ENCODE data around the gene CCNC.
A peak's percentile ranks its signal among the peaks of the same experiment; 100 is the strongest.

Gene CCNC

DNA sequence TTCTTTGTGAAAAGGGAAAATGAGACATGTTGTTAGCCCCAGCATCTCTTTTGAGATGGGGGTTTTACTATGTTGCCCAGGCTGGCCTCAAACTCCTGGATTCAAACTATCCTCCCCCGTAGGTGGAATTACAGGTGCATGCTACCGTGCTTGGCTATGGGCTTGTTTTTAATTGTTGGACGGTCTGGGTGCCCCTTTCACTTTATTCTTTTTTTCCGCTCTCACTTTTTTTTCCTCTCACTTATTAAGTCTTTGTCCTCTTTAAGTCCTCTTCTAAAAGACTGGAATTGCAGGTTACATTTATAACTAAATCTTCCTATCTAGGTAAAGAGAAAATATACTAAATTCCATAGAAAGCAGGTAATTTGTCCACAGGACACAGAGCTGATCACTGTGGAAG, 19.3 kb upstream of the CCNC start:
- peaks cover 30% of the 10 kb centered on the region for H3K4me1 Mint-ChIP-seq (ENCODE audit: low read depth)
- H3K9me3 Mint-ChIP-seq (ENCODE audit: low read depth): no peaks in the 10 kb centered on the region
- H3K27me3 Mint-ChIP-seq: peaks cover 41% of the 10 kb centered on the region
- H3K27ac Mint-ChIP-seq: no peak overlapping the region
- peak overlapping the region; percentile 89 for H3K4me3 Mint-ChIP-seq
- no peaks in the 10 kb centered on the region for H3K36me3 Mint-ChIP-seq

DNA sequence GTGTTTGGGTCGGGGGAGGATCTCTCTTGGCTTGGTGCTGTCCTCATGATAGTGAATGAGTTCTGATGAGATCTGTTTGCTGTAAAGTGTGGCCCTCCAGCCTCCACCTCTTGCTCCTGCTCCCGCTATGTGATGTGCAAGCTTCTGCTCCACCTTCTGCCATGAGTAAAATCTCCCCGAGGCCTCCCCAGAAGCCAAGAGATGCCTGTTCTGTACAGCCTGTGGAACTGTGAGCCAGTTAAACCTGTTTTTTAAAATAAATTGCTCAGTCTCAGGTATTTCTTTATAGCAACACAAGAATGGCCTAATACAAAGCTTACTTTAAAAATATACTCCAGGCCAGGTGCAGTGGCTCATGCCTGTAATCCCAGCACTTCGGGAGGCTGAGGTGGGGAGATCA, 11.3 kb upstream of the CCNC start:
- Mint-ChIP-seq H3K9me3 (ENCODE audit: low read depth) (no peaks in the 10 kb centered on the region), H3K4me3 (no peak overlapping the region), H3K4me1 (ENCODE audit: low read depth) (no peaks in the 10 kb centered on the region), H3K36me3 (no peaks in the 10 kb centered on the region), H3K27ac (no peak overlapping the region), H3K27me3 (peaks cover 26% of the 10 kb centered on the region)

DNA sequence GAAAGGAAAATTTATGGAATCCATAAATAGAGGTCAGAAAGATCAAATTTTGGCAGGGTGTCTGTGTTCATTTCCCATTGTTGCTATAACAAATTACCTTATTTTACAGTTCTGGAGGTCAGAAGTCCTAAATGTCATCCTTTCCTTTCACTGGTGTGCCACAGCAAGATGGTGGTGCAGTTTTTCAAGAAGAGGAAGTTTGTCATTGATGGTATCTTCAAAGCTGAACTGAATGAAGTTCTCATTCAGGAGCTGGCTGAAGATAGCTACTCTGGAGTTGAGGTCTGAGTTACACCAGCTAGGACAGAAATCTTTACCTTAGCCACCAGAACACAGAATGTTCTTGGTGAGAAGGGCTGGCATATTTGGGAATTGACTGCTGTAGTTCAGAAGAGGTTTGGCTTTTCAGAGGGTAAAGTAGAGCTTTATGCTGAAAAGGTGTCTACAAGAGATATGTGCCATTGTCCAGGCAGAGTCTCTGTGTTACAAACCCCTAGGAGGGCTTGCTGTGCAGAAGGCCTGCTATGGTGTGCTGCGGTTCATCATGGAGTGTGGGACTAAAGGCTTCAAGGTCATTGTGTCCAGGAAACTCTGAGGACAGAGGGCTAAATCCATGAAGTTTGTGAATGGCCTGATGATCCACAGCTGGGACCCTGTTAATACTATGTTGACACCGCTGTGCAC, 7.2 kb upstream of the CCNC start:
- Mint-ChIP-seq H3K4me3 (no peak overlapping the region), H3K4me1 (ENCODE audit: low read depth) (no peaks in the 10 kb centered on the region), H3K27ac (no peak overlapping the region), H3K36me3 (no peaks in the 10 kb centered on the region), H3K9me3 (ENCODE audit: low read depth) (no peaks in the 10 kb centered on the region), H3K27me3 (peaks cover 13% of the 10 kb centered on the region)

DNA sequence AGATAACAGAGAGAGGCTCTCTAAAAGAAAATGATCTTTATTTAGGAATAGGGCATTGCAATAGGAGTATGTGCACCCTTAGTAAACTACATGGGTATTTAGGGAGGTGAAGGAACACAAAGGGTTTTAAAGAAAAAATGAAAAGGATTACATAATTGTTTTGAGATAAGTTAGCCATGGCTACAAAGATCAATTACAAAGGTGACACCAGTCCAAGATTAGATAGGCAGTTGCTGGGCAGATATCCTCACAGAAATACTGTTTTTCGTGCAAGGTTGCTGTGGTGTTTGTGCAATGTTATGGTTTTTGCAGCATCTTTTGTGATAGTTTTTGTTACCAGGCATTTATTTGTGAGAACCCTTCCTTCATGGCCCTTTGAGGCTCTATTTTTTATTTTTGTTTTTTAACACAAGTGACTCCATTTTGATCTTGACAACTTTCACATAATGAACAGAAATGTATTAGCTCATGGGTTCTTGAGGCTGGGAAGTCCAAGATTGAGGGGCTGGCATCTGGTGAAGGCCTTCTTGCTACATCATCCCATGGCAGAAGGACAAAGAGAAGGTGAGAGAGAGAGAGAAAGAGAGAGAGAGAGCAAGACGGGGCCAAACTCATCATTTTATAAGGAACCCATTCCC, 5.6 kb upstream of the CCNC start:
- Mint-ChIP-seq H3K4me1 (ENCODE audit: low read depth) (no peaks in the 10 kb centered on the region), H3K4me3 (no peak overlapping the region), H3K27ac (no peak overlapping the region), H3K36me3 (no peaks in the 10 kb centered on the region), H3K9me3 (ENCODE audit: low read depth) (no peaks in the 10 kb centered on the region), H3K27me3 (peaks cover 8% of the 10 kb centered on the region)

DNA sequence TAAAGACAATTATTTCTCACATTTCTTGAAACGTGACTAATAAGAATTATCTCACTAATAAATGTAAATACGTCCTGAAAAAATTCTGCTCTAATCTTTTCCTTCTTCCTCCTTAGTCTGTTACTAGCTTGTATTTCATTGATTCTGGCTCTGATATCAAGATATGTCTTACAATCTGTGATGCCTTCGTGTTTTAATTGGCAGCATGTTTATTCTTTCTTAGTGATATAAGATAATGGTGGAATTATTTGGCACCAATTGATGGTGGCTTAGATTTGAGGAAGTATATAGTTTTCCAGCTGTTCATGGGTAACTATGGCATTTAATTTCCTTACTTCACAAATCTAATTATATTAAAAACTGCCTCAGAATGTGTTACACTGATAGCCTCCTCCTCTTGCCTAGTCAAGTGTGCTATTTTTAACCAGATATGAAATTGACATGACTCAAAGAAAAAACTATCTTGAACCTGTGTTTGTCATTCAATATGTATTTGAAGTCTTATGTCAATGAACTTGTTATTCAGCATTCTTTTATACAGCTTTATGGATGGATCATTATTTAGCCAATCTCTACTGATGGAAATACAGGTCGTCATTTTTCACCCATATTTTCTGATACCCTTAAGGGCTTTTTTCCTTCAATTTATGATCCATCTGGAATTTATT, 5.3 kb downstream of the CCNC start:
- Mint-ChIP-seq H3K27ac (no peak overlapping the region), H3K4me3 (no peak overlapping the region), H3K36me3 (no peaks in the 10 kb centered on the region), H3K4me1 (ENCODE audit: low read depth) (peaks cover 42% of the 10 kb centered on the region), H3K27me3 (no peaks in the 10 kb centered on the region), H3K9me3 (ENCODE audit: low read depth) (no peaks in the 10 kb centered on the region)

DNA sequence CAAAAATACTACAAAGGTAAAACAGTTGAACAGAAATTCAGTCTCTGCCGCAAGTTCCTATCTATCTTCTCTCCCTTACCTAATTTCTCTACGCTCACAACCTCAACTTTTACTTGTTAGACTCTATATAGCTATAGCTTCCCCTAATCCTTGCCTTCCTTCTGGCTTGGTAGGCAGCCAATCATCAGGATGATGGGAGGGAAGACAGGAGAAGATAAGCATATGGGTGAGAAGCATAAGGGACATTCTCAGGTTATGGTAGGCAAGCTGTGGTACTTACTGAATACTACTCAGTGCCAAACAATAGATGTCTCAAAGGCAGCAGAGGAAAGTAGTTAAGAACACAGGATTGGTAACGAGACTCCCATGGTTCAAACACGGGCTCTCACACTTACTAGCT, 7.8 kb downstream of the CCNC start:
- Mint-ChIP-seq H3K27me3 (no peaks in the 10 kb centered on the region), H3K4me1 (ENCODE audit: low read depth) (peaks cover 22% of the 10 kb centered on the region), H3K27ac (no peak overlapping the region), H3K9me3 (ENCODE audit: low read depth) (no peaks in the 10 kb centered on the region), H3K4me3 (no peak overlapping the region), H3K36me3 (peaks cover 6% of the 10 kb centered on the region)

DNA sequence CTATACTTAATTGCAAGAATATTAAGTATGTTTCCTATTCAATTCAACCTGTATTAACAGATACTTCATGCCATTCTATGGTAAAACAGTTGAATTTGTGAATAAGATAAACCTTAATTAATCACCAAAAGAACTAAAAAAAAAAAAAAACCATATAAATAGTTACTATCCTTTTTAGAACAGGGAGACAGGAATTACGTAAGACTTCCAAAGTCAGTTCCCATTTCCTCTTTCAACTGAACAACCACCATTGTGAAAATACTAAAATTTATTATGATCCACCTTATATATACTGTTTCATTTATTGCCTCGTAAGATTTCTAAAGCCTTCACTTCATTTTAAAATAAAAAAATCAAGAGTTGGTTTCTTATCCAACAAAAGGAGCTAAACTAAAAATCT, 9.4 kb downstream of the CCNC start:
- Mint-ChIP-seq H3K4me1 (ENCODE audit: low read depth) (peaks cover 12% of the 10 kb centered on the region), H3K9me3 (ENCODE audit: low read depth) (no peaks in the 10 kb centered on the region), H3K27me3 (no peaks in the 10 kb centered on the region), H3K4me3 (no peak overlapping the region), H3K36me3 (peaks cover 8% of the 10 kb centered on the region), H3K27ac (no peak overlapping the region)

DNA sequence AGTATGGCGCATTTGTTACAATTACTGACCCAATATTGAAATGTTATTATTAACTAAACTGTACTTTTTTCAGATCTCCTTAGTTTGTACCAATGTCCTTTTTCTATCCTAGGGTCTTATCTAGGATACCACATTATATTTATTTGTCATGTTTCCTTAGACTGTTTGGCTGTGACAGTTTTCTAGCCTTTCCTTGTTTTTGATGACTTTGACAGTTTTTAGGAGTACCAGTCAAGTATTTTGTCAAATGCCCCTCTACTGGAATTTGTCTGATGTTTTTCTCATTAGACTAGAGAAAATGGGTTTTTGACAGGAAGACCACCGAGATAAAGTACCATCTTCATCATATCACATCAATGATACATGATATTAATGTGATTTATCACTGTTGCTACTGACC, 14.6 kb downstream of the CCNC start:
- no peaks in the 10 kb centered on the region for H3K27me3 Mint-ChIP-seq
- no peaks in the 10 kb centered on the region for H3K9me3 Mint-ChIP-seq (ENCODE audit: low read depth)
- H3K36me3 Mint-ChIP-seq: peaks cover 8% of the 10 kb centered on the region
- no peak overlapping the region for H3K4me3 Mint-ChIP-seq
- no peaks in the 10 kb centered on the region for H3K4me1 Mint-ChIP-seq (ENCODE audit: low read depth)
- no peak overlapping the region for H3K27ac Mint-ChIP-seq

DNA sequence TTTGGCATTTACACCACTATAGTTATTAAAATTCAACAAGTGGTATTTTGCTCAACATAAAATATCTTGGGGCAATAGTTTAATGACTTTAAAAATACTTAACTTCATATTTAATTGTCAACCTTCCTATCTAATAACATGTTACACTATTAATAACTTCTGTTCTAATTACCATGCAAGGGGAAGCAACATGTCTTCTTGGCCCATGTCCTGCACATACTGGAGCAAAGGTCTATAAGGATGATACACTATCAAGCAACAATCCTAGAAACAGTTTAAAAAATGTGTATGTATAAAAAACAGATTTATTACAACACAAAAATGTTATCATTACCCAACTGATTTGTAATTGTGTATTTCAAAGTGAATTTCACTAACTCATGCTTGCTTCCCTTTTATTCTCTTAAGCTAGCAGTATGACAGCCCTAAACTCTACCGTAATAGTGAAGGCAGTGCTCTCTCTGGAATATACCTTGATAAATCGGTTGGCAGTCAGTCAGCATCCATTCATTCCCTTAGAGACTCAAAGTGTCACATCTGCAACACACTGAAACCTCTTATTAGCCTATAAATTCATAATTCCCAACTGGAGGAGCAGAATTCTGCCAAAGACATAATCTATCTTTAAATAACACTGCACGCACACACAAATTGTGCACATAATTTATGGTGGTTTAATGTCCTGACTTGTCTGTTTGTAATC, 18.3 kb downstream of the CCNC start:
- H3K36me3 Mint-ChIP-seq: peaks cover 18% of the 10 kb centered on the region
- no peaks in the 10 kb centered on the region for H3K4me1 Mint-ChIP-seq (ENCODE audit: low read depth)
- H3K9me3 Mint-ChIP-seq (ENCODE audit: low read depth): no peaks in the 10 kb centered on the region
- H3K27me3 Mint-ChIP-seq: no peaks in the 10 kb centered on the region
- H3K27ac Mint-ChIP-seq: no peak overlapping the region
- H3K4me3 Mint-ChIP-seq: no peak overlapping the region

DNA sequence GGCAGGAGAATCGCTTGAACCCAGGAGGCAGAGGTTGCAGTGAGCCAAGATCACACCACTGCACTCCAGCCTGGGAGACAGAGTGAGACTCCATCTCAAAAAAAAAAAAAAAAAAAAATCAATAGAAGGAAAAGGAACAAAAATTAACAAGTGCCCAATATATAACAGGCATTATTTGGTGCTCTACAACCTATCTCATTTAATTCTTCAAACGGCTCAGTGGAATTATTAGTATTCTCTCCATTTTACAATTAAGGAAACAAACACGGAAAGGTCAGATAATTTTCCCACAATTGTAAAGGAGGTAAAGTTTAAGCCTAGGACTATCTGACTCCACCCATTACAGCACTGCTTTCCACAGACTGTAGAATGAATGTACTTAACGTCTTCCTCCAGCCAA, 19.8 kb downstream of the CCNC start:
- Mint-ChIP-seq H3K4me1 (ENCODE audit: low read depth) (no peaks in the 10 kb centered on the region), H3K36me3 (peaks cover 20% of the 10 kb centered on the region), H3K9me3 (ENCODE audit: low read depth) (no peaks in the 10 kb centered on the region), H3K27me3 (no peaks in the 10 kb centered on the region), H3K27ac (no peak overlapping the region), H3K4me3 (no peak overlapping the region)

DNA sequence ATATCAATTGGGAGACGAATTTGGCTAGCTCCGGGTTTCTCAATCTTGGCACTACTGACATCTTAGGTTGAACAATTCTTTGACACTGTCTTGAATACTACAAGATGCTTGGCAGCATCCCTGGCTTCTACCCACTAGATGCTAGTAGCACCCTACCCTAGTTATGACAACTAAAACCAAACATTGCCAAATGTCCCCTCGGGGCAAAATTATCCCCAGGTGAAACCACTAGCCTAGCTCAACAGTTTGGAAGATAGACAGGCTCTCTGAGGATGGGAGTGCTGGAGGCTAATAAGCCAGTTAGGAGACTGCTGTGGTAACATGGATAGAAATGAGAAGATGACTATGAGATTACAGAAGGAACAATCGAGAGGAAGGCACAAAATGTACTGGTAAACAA, 20.9 kb downstream of the CCNC start:
- Mint-ChIP-seq H3K27ac (peak overlapping the region; percentile 18), H3K9me3 (ENCODE audit: low read depth) (no peaks in the 10 kb centered on the region), H3K27me3 (no peaks in the 10 kb centered on the region), H3K36me3 (peaks cover 23% of the 10 kb centered on the region), H3K4me1 (ENCODE audit: low read depth) (no peaks in the 10 kb centered on the region), H3K4me3 (no peak overlapping the region)

DNA sequence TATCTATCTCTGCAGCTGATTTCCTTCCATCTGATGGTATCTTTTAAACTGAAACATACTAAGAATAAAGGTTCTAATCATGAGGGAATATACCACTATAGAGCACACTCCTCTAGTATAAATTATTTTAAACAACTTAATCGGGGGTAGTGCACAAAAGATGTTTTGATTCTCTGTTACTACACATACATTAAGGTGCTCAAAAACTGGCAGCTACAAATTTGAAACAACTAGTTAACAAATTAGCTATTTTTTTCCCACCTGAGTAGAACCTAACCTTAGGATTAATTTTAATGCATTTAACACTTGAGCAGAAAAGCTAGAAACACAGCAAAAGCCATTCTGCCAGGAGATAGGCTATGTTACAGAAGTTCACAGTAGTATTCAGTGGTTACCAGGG, 23.0 kb downstream of the CCNC start:
- Mint-ChIP-seq H3K4me3 (no peak overlapping the region), H3K36me3 (peaks cover 25% of the 10 kb centered on the region), H3K9me3 (ENCODE audit: low read depth) (no peaks in the 10 kb centered on the region), H3K27ac (no peak overlapping the region), H3K4me1 (ENCODE audit: low read depth) (no peaks in the 10 kb centered on the region), H3K27me3 (no peaks in the 10 kb centered on the region)

DNA sequence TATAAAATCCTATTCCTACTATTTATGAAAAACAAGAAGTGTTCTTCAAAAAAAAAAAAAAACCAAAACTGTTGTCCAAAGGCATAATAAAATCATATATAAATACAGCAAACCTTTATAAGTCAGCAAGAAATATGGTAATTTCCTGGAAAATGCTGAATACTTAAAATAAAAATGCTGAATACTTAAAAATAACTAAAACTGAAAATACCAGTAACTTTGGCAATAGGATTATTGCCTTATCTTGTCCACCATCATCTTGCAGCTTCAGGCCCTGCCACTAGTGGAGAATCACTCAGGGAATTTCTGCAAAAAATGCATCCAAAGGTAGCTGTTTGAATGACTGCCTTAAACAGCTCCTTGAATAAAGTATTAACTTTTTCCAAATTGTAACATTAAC, 24.5 kb downstream of the CCNC start:
- Mint-ChIP-seq H3K36me3 (peaks cover 25% of the 10 kb centered on the region), H3K4me1 (ENCODE audit: low read depth) (no peaks in the 10 kb centered on the region), H3K4me3 (no peak overlapping the region), H3K9me3 (ENCODE audit: low read depth) (no peaks in the 10 kb centered on the region), H3K27ac (no peak overlapping the region), H3K27me3 (no peaks in the 10 kb centered on the region)

DNA sequence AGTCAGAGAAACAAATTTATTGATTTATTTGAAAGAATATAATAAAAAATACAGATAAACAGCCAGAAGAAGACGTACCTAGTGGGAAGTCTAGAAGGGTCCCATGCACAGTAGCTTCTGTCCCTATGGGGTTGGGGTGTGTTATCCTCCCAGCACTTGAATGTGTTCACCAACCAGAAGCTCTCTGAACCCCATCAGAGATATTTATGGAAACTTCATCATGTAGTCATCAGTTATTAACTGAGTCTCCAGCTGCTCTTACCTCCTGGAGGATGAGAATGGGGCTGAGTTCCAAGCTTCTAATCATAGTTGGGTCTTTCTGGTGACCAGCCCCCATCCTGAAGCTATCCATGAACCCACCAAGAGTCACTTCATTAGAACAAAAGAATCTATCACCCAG, 37.8 kb downstream of the CCNC start:
- H3K27ac Mint-ChIP-seq: no peak overlapping the region
- no peaks in the 10 kb centered on the region for H3K9me3 Mint-ChIP-seq (ENCODE audit: low read depth)
- H3K4me3 Mint-ChIP-seq: no peak overlapping the region
- no peaks in the 10 kb centered on the region for H3K36me3 Mint-ChIP-seq
- H3K27me3 Mint-ChIP-seq: no peaks in the 10 kb centered on the region
- no peaks in the 10 kb centered on the region for H3K4me1 Mint-ChIP-seq (ENCODE audit: low read depth)

DNA sequence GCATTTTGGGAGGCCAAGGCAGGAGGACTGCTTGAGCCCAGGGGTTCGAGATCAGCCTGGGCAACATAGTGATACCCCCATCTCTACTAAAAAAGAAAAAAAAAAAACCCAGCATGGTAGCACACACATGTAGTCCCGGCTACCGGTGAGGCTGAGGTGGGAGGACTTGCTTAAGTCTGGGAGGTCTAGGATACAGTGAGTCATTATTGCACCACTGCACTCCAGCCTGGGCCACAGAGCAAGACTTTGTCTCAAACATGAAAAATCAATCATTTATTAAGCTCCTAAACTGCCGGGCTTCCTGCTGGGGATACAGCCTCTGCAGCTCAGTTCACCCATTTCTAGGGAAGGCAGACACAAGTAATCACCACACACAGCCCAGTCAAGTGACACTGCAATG, 45.9 kb downstream of the CCNC start:
- Mint-ChIP-seq H3K36me3 (no peaks in the 10 kb centered on the region), H3K27ac (no peak overlapping the region), H3K9me3 (ENCODE audit: low read depth) (no peaks in the 10 kb centered on the region), H3K4me3 (no peak overlapping the region), H3K27me3 (no peaks in the 10 kb centered on the region), H3K4me1 (ENCODE audit: low read depth) (peaks cover 6% of the 10 kb centered on the region)

Data from activated naive CD8-positive, alpha-beta T cell (primary cell).